Body of pancreas (tissue), 4 donors: ENCODE measurements around the gene NLRP10. TPM values are rescaled to one million over a fixed set of nuclear protein-coding genes. Genes with fewer than 3 reads are reported as not detected.

Source experiments
- ATAC-seq: fragments of 150-250 bp; one replicate; pipeline ENCODE4 v1.9.1; 2016
- DNase-seq, 4 donors: peaks; one replicate each; pipeline ENCODE4 v3.0.0-alpha.2; 2019
- H3K27ac ChIP-seq, 4 donors: fragments of 200-600 bp; sonication (generic); 1 replicate in 3 of 4; 2 replicates in 1 of 4; pipeline versions ENCODE4 v1.5.1 to v1.6.1; 2016 to 2019; ENCODE audit warnings: mild to moderate bottlenecking in 1 of 4, mixed read lengths in 1 of 4, moderate library complexity in 1 of 4
- H3K27me3 ChIP-seq, 2 donors: fragments of 200-600 bp; sonication (generic); one replicate each; pipeline ENCODE4 v1.6.0; 2016; ENCODE audit warnings: mild to moderate bottlenecking in 1 of 2
- H3K36me3 ChIP-seq, 2 donors: fragments of 200-600 bp; sonication (generic); replicated peaks in 1 of 2; 2 replicates each; pipeline ENCODE4 v1.5.1; 2016; ENCODE audit warnings: low read depth in 2 of 2; ENCODE audit not compliant: insufficient read depth in 1 of 2
- H3K4me1 ChIP-seq: fragments of 200-600 bp; sonication (generic); one replicate; pipeline ENCODE4 v1.6.0; 2016
- H3K4me3 ChIP-seq, 2 donors: fragments of 200-600 bp; sonication (generic); 1 replicate in 1 of 2; 2 replicates in 1 of 2; pipeline ENCODE4 v1.5.1; 2016 to 2019
- H3K9me3 ChIP-seq, 3 donors: fragments of 200-600 bp; sonication (generic); 1 replicate in 2 of 3; 2 replicates in 1 of 3; pipeline ENCODE4 v1.5.1; 2016
- POLR2A ChIP-seq, 3 donors: fragments of 450-650 bp; IDR thresholded peaks; one replicate each; pipeline ENCODE4 v1.6.1; 2016; ENCODE audit warnings: antibody characterized with exemption in 3 of 3, mild to moderate bottlenecking in 2 of 3
- WGBS, 2 donors: methylation state at CpG; one replicate each; pipeline ENCODE4 v1.1.5; 2017; 5-methylcytosine and 5-hydroxymethylcytosine counted together
- intact Hi-C: fragments of 100-400 bp; cut with DNase I; formaldehyde crosslinking; loops from one replicate; pipeline ENCODE4 v1.15.1; 2023
- total RNA-seq, 2 donors: library from RNA; depleted of rRNA; stranded (reverse); fragments of >200 nt; gene quantifications; one replicate each; pipeline ENCODE4 v1.1.0, GENCODE V29; 2016
- TF ChIP-seq, protein P1 (sequence below), 7 experiments: fragments of 450-650 bp in 4 of 7; fragments of 200-600 bp in 3 of 7; sonication (generic) in 3 of 7; IDR thresholded peaks; one replicate each; pipeline ENCODE4 v1.5.1; 2016 to 2019; ENCODE audit warnings: antibody characterized with exemption in 7 of 7

Gene NLRP10
- total RNA-seq, 2 donors from 2014 or later: not detected

DNA sequence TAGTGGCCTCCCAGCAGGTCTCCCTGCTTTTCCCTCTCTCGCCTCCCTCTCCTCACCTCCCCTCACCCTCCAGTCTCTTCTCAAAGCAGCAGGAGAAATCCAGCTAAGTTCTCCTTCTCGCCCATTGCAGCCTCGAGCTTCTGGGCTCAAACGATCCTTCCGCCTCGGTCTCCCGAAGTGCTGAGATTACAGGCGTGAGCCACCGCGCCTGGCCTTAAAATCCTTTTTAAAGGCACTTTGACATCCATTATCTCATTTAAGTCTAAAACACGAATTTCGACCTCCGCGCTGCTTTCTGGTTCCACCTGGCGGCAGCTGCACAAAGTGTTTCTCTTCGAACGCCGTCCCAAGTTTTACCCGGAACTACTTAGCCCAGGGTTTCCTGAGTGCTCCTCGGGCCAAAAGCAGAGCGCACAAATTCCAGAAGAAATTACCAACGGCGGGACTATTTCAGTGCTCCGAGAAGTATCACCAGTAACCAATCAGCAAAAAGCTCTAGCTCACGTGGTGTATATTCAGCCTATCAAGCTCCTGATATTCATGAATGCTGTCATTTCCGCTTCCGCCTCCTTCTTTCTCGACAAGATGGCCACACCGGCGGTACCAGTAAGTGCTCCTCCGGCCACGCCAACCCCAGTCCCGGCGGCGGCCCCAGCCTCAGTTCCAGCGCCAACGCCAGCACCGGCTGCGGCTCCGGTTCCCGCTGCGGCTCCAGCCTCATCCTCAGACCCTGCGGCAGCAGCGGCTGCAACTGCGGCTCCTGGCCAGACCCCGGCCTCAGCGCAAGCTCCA lies 21.7 kb upstream of the NLRP10 start, which contains the start of gene EIF3F:
Gene EIF3F, plus strand, starts transcription at position 570 of the 792 bp plus-strand sequence. Its CDS starts 16 bp downstream, at position 586.
- 1% methylated on average over 34 to 47 of the region's 47 CpGs for WGBS, 2 donors
- TF ChIP-seq POLR2A (IDR thresholded peaks at IDR 0.05): peak in 2 of 3 donors; percentile 66 to 68
- TF ChIP-seq, protein P1, sequence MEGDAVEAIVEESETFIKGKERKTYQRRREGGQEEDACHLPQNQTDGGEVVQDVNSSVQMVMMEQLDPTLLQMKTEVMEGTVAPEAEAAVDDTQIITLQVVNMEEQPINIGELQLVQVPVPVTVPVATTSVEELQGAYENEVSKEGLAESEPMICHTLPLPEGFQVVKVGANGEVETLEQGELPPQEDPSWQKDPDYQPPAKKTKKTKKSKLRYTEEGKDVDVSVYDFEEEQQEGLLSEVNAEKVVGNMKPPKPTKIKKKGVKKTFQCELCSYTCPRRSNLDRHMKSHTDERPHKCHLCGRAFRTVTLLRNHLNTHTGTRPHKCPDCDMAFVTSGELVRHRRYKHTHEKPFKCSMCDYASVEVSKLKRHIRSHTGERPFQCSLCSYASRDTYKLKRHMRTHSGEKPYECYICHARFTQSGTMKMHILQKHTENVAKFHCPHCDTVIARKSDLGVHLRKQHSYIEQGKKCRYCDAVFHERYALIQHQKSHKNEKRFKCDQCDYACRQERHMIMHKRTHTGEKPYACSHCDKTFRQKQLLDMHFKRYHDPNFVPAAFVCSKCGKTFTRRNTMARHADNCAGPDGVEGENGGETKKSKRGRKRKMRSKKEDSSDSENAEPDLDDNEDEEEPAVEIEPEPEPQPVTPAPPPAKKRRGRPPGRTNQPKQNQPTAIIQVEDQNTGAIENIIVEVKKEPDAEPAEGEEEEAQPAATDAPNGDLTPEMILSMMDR (IDR thresholded peaks at IDR 0.05): peak; percentile 76 to 99 (median 97)
- H3K27ac ChIP-seq: peak within 1 kb of the TSS in 3 of 4 donors; percentile 64 to 72 (median 71)
- peak within 1 kb of the TSS; percentile 81 to 83 for H3K4me3 ChIP-seq
- DNase-seq: peak; percentile 93 to 98 (median 94)
- ATAC-seq: peak; percentile 100
- no peaks in the 10 kb centered on the region for H3K9me3 ChIP-seq
- intact Hi-C loops: no loop called here
- H3K36me3 ChIP-seq: peaks cover 3 to 4% of the 10 kb centered on the region in 2 donors
- no peaks in the 10 kb centered on the region for H3K27me3 ChIP-seq
- H3K4me1 ChIP-seq: peaks cover 50% of the 10 kb centered on the region

DNA sequence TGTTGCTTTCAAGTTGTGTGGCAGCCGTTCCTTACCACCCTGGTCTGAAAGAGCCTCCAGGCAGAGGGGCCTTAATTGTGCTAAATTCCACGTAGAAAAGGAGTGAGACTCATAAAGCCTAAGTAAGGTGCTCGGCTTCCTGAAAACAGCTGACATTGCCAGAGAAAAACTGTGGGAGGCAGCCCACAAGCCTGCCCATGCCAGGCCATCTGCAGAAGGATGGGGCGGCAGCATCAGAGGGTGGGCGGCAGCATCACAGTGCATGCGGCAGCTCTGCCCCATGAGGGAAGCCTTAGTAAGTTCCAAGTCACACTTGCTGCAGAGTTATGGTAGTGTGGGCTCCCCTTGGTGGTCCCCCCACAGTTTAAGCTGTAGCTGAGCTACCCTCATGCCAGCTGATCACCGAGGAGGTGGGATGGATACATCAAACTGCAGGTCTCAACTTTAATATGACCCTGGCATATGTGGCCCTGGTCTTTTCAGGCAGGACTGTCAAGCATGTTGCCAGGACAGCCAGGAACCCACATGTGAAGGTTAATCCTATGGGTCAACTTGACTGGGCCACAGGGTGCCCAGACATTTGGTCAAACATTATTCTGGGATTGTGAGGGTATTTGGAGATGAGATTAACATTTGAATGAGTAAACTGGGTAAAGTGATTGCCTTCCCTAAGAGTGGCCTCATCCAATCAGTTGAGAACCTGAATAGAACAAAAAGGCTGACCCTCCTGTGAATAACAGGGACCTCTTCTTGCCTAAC lies 18.8 kb upstream of the NLRP10 start:
- DNase-seq (no peak), ATAC-seq (no peak)
- no peaks in the 10 kb centered on the region for H3K27me3 ChIP-seq
- peaks cover 57% of the 10 kb centered on the region for H3K4me1 ChIP-seq
- no peaks in the 10 kb centered on the region for H3K36me3 ChIP-seq
- H3K9me3 ChIP-seq: no peaks in the 10 kb centered on the region
- 78 to 79% methylated on average over 7 of the region's 7 CpGs for WGBS, 2 donors
- no peak for TF ChIP-seq POLR2A (IDR thresholded peaks at IDR 0.05)
- TF ChIP-seq, protein P1 (IDR thresholded peaks at IDR 0.05): no peak
- no peak overlapping the region for H3K4me3 ChIP-seq
- intact Hi-C loops: loop anchor here (5.0 kb wide), 1 partner anchor 97 kb away; no protein-coding TSS in a partner anchor
- no peak overlapping the region for H3K27ac ChIP-seq

DNA sequence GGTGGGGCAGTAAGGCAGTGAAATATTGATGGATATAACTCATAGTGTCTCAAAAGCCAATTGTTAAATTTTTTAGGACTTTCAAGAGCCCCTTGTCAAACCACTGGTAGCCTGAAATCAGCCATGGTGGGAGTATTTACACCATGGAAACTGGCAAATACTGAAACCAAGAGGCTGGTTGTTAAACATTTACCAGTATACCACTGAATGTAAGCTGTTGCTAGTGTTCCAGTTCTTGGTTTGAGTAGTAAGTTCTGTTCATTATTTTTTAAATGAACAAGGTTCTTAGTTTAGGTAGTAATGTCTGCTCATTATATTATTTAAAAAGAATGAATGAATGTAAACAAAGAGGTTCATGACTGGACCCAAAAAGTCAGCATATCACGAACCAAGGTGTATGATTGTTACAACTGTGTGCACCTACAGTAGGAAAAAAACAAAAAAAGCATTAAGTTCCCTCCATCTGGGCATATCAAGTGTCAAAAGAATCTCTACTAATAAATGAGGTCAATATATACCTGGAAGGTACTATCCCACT lies 17.4 kb upstream of the NLRP10 start:
- Histone ChIP-seq H3K27me3 (no peaks in the 10 kb centered on the region), H3K4me3 (no peak overlapping the region), H3K27ac (no peak overlapping the region), H3K4me1 (peaks cover 44% of the 10 kb centered on the region), H3K36me3 (no peaks in the 10 kb centered on the region), H3K9me3 (no peaks in the 10 kb centered on the region)
- DNase-seq (no peak), ATAC-seq (no peak)
- 89 to 95% methylated on average over 1 of the region's 1 CpG for WGBS, 2 donors
- intact Hi-C loops: loop anchor here (5.0 kb wide), 1 partner anchor 95 kb away; no protein-coding TSS in a partner anchor
- TF ChIP-seq, protein P1 (IDR thresholded peaks at IDR 0.05): no peak
- TF ChIP-seq POLR2A (IDR thresholded peaks at IDR 0.05): no peak

DNA sequence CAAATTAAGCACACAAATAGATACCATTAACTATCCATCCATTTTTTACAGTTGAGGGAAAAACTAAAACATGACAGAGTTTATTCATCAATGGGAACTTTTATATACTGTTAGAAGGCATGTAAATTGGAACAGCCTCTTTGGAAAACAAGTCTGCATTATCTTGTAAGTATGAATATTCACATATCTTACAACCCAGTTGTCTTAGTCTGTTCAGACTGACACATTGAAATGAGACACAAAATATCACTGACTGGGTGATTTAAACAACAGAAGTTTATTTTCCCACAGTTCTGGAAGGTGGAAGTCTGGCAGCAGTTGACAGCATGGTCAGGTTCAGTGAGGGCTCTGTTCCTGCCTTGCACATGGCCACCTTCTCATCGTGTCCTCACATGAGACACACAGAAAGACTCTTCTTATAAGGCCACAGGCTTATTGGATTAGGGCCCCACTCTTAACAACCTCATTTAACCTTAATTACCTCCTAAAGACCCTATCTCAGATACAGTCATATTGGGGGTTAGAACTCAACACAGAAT lies 16.4 kb upstream of the NLRP10 start:
- DNase-seq (peak; percentile 56 to 70 (median 67)), ATAC-seq (peak; percentile 88)
- intact Hi-C loops: loop anchor here (5.0 kb wide), 1 partner anchor 94 kb away; no protein-coding TSS in a partner anchor
- peaks cover 42% of the 10 kb centered on the region for H3K4me1 ChIP-seq
- TF ChIP-seq POLR2A (IDR thresholded peaks at IDR 0.05): no peak
- TF ChIP-seq, protein P1 (IDR thresholded peaks at IDR 0.05): no peak
- WGBS, 2 donors: 13 to 33% methylated on average over 1 of the region's 1 CpG
- no peaks in the 10 kb centered on the region for H3K9me3 ChIP-seq
- H3K36me3 ChIP-seq: no peaks in the 10 kb centered on the region
- H3K27me3 ChIP-seq: no peaks in the 10 kb centered on the region
- H3K4me3 ChIP-seq: no peak overlapping the region
- H3K27ac ChIP-seq: peak overlapping the region in 3 of 4 donors; percentile 30 to 56 (median 53)
